ENCODE results near the gene MIPEP. TPM values are rescaled to one million over a fixed set of nuclear protein-coding genes. Genes with fewer than 3 reads are reported as not detected.

Gene MIPEP
- total RNA-seq, 1 donor from 2014 or later = 12.0 TPM

- ATAC-seq (no peak), DNase-seq (ENCODE audit: low spot score) (no peak)
Measured at GRCh38 chr13:23811366-23812062, 77.7 kb downstream of the MIPEP start.

- ATAC-seq (no peak), DNase-seq (ENCODE audit: low spot score) (no peak)
Measured at GRCh38 chr13:23810685-23811240, 78.4 kb downstream of the MIPEP start.

- ATAC-seq = no peak
- no peak for DNase-seq (ENCODE audit: low spot score)
Measured at GRCh38 chr13:23808803-23809202, 80.4 kb downstream of the MIPEP start.

GRCh38 chr13:23806874-23807526 is 82.2 kb downstream of the MIPEP start:
- DNase-seq (ENCODE audit: low spot score) (no peak), ATAC-seq (no peak)

- no peak for ATAC-seq
- DNase-seq (ENCODE audit: low spot score) = no peak
Measured at GRCh38 chr13:23805821-23806220, 83.4 kb downstream of the MIPEP start.

GRCh38 chr13:23805122-23805521 is 84.1 kb downstream of the MIPEP start:
- ATAC-seq = no peak
- DNase-seq (ENCODE audit: low spot score) = no peak

GRCh38 chr13:23804166-23804565 is 85.0 kb downstream of the MIPEP start:
- ATAC-seq = no peak
- no peak for DNase-seq (ENCODE audit: low spot score)

GRCh38 chr13:23801141-23801540 is 88.1 kb downstream of the MIPEP start:
- ATAC-seq (no peak), DNase-seq (ENCODE audit: low spot score) (no peak)

GRCh38 chr13:23799945-23800344 is 89.3 kb downstream of the MIPEP start:
- ATAC-seq (no peak), DNase-seq (ENCODE audit: low spot score) (no peak)

GRCh38 chr13:23797276-23797903 is 91.8 kb downstream of the MIPEP start:
- DNase-seq (ENCODE audit: low spot score) (no peak), ATAC-seq (no peak)

- no peak for ATAC-seq
- DNase-seq (ENCODE audit: low spot score) = no peak
Measured at GRCh38 chr13:23796551-23796950, 92.6 kb downstream of the MIPEP start.

GRCh38 chr13:23794267-23795161 is 94.7 kb downstream of the MIPEP start:
- no peak for DNase-seq (ENCODE audit: low spot score)
- no peak for ATAC-seq

GRCh38 chr13:23793711-23794110 is 95.5 kb downstream of the MIPEP start:
- DNase-seq (ENCODE audit: low spot score) = no peak
- ATAC-seq = no peak

GRCh38 chr13:23792680-23793079 is 96.5 kb downstream of the MIPEP start:
- DNase-seq (ENCODE audit: low spot score) (no peak), ATAC-seq (no peak)

GRCh38 chr13:23790577-23791170 is 98.5 kb downstream of the MIPEP start:
- DNase-seq (ENCODE audit: low spot score) (no peak), ATAC-seq (no peak)

GRCh38 chr13:23789576-23790346 is 99.4 kb downstream of the MIPEP start:
- DNase-seq (ENCODE audit: low spot score) (no peak), ATAC-seq (no peak)

GRCh38 chr13:23788459-23788858 is 100.7 kb downstream of the MIPEP start:
- no peak for DNase-seq (ENCODE audit: low spot score)
- ATAC-seq = no peak

- peak; percentile 18 for ATAC-seq
- no peak for DNase-seq (ENCODE audit: low spot score)
Measured at GRCh38 chr13:23787464-23787863, 101.7 kb downstream of the MIPEP start.

GRCh38 chr13:23786607-23787006 is 102.6 kb downstream of the MIPEP start:
- no peak for DNase-seq (ENCODE audit: low spot score)

GRCh38 chr13:23778879-23779278 is 110.3 kb downstream of the MIPEP start:
- ATAC-seq = peak; percentile 41

More at GRCh38 chr13:23786607-23787006, 102.6 kb downstream of the MIPEP start:
- ATAC-seq = peak; percentile 57

More at GRCh38 chr13:23778879-23779278, 110.3 kb downstream of the MIPEP start:
- DNase-seq (ENCODE audit: low spot score) = no peak

All from left lobe of liver (tissue), 2 donors.